ENCODE results near the gene VAMP4.

- TF ChIP-seq POLR2A (IDR thresholded peaks at IDR 0.05) = no peak
- TF ChIP-seq CTCF (IDR thresholded peaks at IDR 0.05) = no peak
Observed at GRCh38 chr1:171683870-171684269, 58.0 kb downstream of the VAMP4 start.
